Hematopoietic multipotent progenitor cell treated with erythropoietin and hydrocortisone succinate and interleukin-3 and kit ligand, for 8 days (in vitro differentiated cells): ENCODE data around the gene TST.

Source experiments
- DNase-seq: peaks from one replicate; pipeline ENCODE4 v3.0.0-alpha.2; 2015

Gene TST

GRCh38 chr22:36979016-36979910 lies 40.0 kb downstream of the TST start:
- DNase-seq = peak; percentile 64

DNA sequence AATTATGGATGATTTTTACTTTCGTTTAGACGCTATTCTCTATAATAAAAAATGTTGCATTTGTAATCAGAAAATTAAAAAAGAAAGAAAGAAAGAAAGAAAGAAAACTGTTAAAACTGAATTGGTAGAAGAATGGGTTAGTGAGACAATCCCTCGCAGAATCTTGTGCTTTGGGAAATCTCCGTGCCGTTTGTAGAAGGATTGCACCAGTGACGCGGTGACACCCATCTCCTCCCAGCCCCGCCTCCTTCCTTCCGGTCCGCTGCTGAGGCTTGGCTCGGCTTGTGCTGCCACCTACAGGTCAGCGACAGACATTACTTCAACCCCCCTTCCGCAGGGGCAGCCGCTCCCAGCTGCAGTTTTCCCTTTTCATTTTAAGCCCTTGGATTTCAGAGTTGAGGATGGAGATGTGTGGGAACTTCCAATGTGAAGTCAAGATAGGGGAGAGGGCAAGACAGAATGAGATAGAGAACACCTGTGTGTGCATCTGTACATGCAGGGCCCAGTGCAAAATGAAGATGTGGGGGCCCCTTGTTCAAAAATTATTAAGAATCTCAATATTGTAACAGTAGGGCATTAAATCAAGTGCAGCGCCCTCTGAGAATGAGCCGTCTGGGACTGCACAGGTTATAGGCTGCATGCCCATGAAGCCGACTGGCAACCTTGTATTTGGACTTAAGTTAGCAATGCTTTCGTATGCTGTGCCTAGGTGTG lies 41.1 kb downstream of the TST start:
- peak; percentile 93 for DNase-seq

- peak; percentile 85 for DNase-seq
These were observed 41.8 kb downstream of the TST start for GRCh38 chr22:36977401-36977861.

DNA sequence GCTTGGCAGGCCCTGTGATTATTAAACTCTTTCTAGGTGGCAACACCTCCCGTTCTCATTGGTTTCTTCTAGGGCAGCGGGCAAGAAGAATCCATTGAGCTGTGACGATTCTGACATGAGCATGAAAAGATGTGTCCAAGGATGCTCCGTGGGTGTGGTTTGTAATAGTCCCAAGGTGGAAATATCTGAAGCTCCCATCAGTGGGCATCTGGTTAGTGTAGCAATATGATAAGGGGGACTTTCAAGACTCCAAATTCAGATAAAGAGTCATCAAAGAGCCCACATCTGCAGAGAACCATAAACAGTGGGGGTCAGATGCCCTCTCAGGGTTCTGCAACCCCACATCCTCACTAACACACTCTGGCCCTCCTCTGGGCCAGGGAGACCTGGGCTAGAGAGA lies 42.6 kb downstream of the TST start:
- peak; percentile 88 for DNase-seq

DNA sequence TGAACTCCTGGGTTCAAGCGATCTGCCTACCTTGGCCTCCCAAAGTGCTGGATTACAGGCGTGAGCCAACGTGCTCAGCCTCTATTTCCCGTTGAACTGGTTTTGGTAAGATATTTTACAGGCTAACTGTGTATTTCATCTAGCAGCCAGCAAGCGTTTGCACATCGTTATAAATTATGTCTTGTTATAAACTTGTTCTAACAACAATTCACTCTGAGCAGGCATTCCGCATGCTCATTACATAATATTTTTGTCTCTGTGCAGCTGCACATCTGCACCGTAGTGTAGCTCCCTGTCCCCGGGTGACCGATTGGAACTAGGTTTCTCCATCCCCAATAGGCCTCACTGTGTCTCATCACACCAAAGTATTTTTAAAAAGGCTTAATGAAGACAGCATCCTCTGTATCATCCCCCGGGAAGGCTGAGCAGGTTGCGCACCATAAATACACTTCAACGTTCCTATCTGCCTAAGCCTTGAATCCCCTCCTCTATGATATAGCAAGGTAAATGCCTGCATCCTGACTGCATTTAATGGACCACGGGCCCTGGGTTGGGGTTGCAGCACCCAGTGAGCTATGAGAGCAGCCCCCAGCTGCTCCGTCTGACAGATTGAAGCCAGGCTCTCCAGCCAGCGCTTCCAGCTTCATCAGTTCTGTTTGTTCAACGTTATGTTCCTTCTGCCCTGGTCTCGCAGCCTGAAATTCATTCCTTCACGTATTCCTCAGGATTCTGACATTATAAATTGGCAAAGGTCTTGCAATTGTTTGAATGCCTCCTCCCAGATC lies 47.7 kb downstream of the TST start:
- no peak for DNase-seq

DNA sequence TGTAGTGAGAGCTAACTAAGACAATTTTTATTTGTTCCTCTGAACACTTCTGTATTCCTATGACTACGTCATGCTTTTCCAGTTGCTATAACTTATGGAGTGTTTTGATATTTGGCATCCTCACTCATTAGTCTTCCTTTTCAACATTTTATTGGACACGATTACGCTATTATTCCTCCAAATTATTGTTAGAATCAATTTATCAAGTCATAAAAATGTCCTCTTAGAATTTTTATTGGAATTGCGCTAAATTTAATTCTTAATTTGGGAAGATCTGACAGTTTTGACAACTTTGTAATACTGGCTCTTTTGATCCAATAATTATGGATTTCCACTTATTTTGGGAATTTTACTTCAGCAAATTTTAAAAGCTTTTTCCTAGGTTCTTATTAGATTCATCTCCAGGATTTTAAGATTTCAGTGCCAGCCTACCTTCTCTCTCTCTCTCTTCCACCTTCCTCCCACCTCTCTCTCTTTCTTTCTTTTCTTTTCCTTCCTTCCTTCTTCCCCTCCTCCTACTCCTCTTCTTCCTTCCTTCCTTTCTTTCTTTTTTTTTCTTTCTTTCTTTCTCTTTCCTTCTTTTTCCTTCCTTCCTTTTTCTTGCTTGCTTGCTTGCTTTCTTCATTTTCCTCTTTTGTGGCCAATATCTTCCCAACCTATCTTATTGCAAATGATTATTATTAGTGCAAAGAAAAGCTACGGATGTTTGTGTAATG lies 50.8 kb downstream of the TST start:
- DNase-seq = no peak

GRCh38 chr22:36966851-36967540 lies 52.3 kb downstream of the TST start:
- no peak for DNase-seq

- no peak for DNase-seq
These were observed 53.6 kb downstream of the TST start for GRCh38 chr22:36965696-36966095.

GRCh38 chr22:36964106-36964505 lies 55.1 kb downstream of the TST start:
- no peak for DNase-seq

DNA sequence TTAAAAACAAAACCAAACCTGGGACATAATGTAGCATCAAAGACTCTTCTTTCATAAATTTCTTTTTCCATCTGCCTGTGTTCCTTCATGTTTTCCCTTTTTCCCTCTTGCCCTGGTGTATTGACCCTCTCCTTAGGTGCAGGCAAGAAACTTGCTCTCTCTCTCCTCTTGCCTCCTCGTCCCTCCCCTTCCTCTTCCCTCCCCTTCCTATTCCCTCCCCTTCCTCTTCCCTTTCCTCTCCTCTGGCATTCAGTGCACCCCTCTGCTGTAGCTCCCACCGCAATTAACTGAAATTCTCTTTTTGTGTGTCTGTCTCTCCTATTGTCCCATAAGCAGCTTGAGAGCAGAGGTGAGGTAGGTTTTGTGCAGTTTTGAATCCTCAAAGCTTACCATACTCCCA lies 55.9 kb downstream of the TST start:
- DNase-seq = no peak

DNA sequence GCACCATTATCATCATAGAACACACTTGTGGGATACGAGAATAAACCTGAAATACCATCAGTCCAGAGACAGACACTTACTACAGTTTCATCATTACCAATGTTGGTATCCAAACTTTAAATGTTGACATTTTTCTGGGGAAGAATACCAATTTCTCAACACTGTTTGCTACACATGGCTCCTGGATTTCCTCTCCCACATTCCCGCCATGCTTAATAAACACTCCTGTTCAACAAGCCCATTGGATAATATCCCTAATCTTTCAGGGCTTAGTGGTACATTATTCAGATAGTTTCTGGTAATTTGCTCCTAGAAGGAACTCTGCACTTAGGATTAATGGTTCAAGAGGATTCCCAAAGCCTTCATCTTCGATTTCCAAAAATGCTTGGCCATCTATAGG lies 57.6 kb downstream of the TST start:
- DNase-seq = no peak
